ENCODE measurements around the gene SNRNP27.

Gene SNRNP27

DNA sequence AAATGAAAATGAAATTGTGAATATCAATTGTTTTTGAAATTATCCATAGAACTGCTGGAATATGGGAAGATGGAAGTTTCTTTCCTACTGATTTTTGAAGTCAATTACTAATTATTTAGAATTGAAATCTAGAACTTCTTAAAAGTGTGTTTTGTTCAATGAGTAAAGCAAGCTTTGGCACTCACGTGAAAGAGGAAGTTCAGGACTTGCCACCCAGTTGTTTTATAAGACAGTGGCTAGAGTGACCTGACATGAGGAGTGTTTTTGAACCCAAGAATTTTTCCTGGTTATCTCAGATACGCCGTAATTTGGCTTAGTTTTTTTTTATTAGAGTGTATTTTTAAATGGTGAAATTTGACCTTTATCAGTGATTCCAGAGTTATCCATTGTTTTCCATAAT, 24.6 kb downstream of the SNRNP27 start:
- Histone ChIP-seq H3K27me3 (ENCODE audit: control insufficient read depth, insufficient read depth, low read length) (no peaks in the 10 kb centered on the region), H3K9ac (ENCODE audit: low read depth, low read length) (no peak overlapping the region), H3K4me3 (ENCODE audit: low read length) (no peak overlapping the region), H3K9me3 (replicated peaks; ENCODE audit: low read length) (no peaks in the 10 kb centered on the region), H3K36me3 (ENCODE audit: insufficient read depth, low read length) (no peaks in the 10 kb centered on the region), H3K4me2 (ENCODE audit: low read length) (peak overlapping the region; percentile 59), H3K4me1 (ENCODE audit: control insufficient read depth, insufficient read depth, low read length) (peaks cover 22% of the 10 kb centered on the region)

DNA sequence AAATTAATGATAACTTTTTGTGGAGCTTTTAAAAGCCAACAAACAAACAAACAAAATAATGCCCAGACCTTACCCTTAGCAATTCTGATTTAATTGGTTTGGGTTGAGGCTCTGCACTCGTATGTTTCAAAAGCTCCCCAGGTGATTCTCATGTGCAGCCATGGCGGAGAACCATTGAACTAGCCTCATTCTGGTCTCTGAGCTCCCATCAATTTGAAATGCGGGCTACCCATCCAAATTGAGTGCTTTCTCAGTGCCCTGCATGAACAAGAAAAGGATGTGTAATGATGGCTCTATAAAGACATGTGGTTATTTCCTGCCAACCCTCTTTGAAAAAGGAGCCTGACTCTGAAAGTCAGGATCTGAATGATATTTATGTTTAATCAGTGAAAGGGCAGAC, 29.4 kb downstream of the SNRNP27 start:
- Histone ChIP-seq H3K4me2 (ENCODE audit: low read length) (no peak overlapping the region), H3K4me3 (ENCODE audit: low read length) (no peak overlapping the region), H3K4me1 (ENCODE audit: control insufficient read depth, insufficient read depth, low read length) (peaks cover 4% of the 10 kb centered on the region), H3K9ac (ENCODE audit: low read depth, low read length) (no peak overlapping the region), H3K27me3 (ENCODE audit: control insufficient read depth, insufficient read depth, low read length) (no peaks in the 10 kb centered on the region), H3K36me3 (ENCODE audit: insufficient read depth, low read length) (no peaks in the 10 kb centered on the region), H3K9me3 (replicated peaks; ENCODE audit: low read length) (no peaks in the 10 kb centered on the region)

DNA sequence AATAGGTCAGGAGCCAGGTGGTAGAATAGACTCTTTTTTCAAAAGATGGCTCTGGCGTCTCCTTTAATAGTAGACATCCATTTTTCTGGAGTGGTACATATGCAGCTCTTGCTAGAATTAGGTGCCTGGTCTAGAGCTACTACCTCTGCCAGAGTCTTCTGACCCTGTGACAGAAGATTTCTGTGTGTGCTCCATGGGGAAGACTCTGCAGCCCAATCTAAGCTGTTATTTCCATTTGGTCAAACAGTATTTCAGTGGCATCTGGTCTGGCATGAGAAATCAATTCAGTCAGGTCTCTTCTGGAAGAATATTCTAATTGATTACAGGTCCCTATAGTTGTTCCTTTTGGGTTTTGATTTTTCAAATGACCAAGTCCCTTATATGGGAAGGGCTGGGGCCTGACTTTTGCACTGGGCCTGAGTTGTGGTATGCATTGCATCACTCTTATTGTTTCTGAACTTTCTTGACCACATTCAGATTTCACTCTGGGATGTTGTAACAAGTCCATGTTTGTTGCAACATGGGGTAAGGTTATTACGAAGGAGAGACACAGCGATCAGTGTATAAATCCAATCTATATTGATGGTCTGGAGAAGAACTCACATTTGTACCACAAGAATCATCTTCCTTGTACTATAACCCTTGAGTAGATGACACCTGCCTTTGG, 33.2 kb downstream of the SNRNP27 start:
- Histone ChIP-seq H3K4me2 (ENCODE audit: low read length) (no peak overlapping the region), H3K9me3 (replicated peaks; ENCODE audit: low read length) (no peaks in the 10 kb centered on the region), H3K27me3 (ENCODE audit: control insufficient read depth, insufficient read depth, low read length) (no peaks in the 10 kb centered on the region), H3K4me3 (ENCODE audit: low read length) (no peak overlapping the region), H3K36me3 (ENCODE audit: insufficient read depth, low read length) (no peaks in the 10 kb centered on the region), H3K9ac (ENCODE audit: low read depth, low read length) (no peak overlapping the region), H3K4me1 (ENCODE audit: control insufficient read depth, insufficient read depth, low read length) (peaks cover 5% of the 10 kb centered on the region)

DNA sequence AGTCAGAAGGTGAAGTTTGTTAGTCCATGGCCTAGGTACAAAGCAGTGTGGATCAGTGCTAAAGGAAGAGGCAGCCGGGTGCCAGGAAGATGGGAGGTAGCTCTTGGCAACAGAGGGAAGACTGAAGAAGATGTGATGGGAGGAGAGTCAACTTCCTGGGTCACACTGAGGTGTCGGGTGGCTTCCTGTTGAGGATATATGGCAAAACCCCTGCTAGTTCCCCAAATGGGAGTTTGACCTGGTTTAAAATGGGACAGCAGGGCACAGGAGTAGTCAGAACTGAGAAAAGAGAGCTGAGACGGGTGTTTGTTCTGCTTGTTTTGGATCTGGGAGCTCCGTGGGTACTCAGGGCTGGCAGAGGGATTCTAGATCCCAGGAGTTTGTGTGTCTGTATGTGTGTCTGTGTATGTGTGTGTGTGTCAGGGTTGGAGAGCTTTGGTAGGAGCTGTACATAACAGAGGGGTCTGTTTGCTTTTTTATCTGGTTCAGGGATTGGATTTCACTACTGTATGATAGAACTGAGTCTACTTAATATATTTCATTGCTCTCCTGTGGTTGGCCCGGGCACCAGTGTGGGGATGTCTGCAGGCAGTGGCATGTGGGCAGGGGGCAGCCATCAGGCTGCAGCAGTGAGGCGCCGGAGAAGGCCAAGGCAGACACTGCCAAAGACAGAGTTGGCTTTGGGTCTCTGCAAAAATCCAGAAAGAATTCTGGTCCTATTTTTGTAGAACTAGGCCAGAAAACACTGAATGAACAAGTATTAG, 38.3 kb downstream of the SNRNP27 start:
- Histone ChIP-seq H3K27me3 (ENCODE audit: control insufficient read depth, insufficient read depth, low read length) (no peaks in the 10 kb centered on the region), H3K9me3 (replicated peaks; ENCODE audit: low read length) (no peaks in the 10 kb centered on the region), H3K36me3 (ENCODE audit: insufficient read depth, low read length) (peaks cover 12% of the 10 kb centered on the region), H3K4me1 (ENCODE audit: control insufficient read depth, insufficient read depth, low read length) (peaks cover 36% of the 10 kb centered on the region), H3K9ac (ENCODE audit: low read depth, low read length) (peak overlapping the region; percentile 26), H3K4me3 (ENCODE audit: low read length) (no peak overlapping the region), H3K4me2 (ENCODE audit: low read length) (no peak overlapping the region)

DNA sequence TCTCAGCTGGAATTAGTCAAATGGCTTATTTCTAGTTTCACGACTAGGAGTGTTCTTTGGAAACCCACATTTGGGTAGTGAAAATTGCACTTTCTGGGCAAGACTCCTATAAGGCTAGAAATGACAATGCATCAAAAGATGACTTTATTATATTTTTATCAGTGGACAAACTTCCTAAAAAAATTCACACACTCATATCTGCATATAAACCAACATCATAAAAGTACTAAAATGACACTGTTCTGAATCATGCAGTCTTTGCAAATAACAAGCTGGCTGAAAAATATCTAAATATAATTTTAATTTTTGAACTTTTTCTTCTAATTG, 38.8 kb downstream of the SNRNP27 start:
- Histone ChIP-seq H3K4me2 (ENCODE audit: low read length) (no peak overlapping the region), H3K27me3 (ENCODE audit: control insufficient read depth, insufficient read depth, low read length) (no peaks in the 10 kb centered on the region), H3K9me3 (replicated peaks; ENCODE audit: low read length) (no peaks in the 10 kb centered on the region), H3K4me3 (ENCODE audit: low read length) (no peak overlapping the region), H3K4me1 (ENCODE audit: control insufficient read depth, insufficient read depth, low read length) (peaks cover 37% of the 10 kb centered on the region), H3K9ac (ENCODE audit: low read depth, low read length) (no peak overlapping the region), H3K36me3 (ENCODE audit: insufficient read depth, low read length) (peaks cover 16% of the 10 kb centered on the region)

DNA sequence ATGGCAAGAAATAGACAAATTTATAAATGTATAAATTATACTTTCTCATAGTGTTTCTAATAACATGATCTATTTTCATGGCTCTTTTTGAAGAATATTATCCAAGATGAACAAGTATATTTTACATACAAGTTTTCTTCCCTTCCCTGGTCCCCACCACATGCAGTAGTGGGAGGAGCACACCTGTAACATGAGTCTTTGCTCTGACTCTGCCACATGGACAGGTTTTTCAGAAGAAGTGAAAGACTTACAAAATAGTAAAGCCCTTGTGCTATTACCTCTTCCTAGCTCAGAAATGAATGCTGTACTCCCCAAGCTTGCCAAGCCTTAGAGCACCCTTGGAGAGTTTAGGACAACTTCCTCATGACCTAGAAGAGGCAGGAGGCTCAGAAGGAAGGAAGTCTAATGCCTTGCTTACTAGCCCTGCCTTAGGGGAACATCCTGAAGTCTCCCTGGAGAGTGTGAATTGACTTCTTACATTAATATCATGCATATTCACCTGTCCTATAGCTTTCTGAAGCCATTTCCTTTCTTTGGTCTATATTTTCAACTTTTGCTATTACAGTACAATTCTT, 39.6 kb downstream of the SNRNP27 start:
- Histone ChIP-seq H3K4me2 (ENCODE audit: low read length) (no peak overlapping the region), H3K4me3 (ENCODE audit: low read length) (no peak overlapping the region), H3K9ac (ENCODE audit: low read depth, low read length) (no peak overlapping the region), H3K36me3 (ENCODE audit: insufficient read depth, low read length) (peaks cover 23% of the 10 kb centered on the region), H3K4me1 (ENCODE audit: control insufficient read depth, insufficient read depth, low read length) (peaks cover 37% of the 10 kb centered on the region), H3K27me3 (ENCODE audit: control insufficient read depth, insufficient read depth, low read length) (no peaks in the 10 kb centered on the region), H3K9me3 (replicated peaks; ENCODE audit: low read length) (no peaks in the 10 kb centered on the region)

DNA sequence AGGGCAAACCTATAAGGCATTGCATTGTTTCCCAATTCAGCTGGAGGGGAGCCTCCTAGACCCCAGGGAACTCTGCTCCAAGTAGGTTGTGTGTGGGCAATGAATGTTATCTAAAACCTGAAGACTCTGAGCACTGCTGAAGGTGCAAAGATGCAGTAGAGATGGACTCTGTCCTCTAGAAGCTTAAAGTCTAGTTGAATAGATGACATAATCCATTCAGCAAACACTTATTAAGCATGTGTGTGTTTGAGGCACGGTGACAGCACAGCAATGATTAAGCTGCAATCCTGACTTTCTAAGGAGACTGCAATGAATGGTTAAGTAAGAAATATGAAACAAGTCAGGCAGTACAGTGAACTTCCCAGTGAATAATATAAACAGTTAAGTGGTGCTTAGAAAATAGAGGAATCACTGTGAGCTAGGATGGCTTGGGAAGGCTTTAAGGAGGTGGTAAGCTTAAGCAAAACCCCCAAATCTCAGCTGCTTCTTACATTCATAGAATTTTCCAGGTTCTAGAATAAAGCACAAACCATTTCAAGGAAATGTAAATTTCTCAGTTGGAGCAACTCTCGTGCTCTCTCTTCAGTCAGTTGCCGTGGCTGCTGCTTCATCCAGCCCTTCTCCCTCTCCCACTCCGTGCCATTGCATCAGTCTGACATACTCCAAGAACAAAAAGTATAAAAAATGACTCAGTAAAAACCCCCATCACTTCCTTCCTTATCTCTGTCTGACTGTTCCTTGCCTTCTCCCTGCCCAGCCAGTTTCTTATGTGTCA, 40.3 kb downstream of the SNRNP27 start:
- H3K36me3 ChIP-seq (ENCODE audit: insufficient read depth, low read length) = peaks cover 28% of the 10 kb centered on the region
- no peaks in the 10 kb centered on the region for H3K27me3 ChIP-seq (ENCODE audit: control insufficient read depth, insufficient read depth, low read length)
- H3K9me3 ChIP-seq (replicated peaks; ENCODE audit: low read length) = no peaks in the 10 kb centered on the region
- peak overlapping the region; percentile 54 for H3K9ac ChIP-seq (ENCODE audit: low read depth, low read length)
- H3K4me3 ChIP-seq (ENCODE audit: low read length) = no peak overlapping the region
- peak overlapping the region; percentile 69 for H3K4me2 ChIP-seq (ENCODE audit: low read length)
- H3K4me1 ChIP-seq (ENCODE audit: control insufficient read depth, insufficient read depth, low read length) = peaks cover 37% of the 10 kb centered on the region

DNA sequence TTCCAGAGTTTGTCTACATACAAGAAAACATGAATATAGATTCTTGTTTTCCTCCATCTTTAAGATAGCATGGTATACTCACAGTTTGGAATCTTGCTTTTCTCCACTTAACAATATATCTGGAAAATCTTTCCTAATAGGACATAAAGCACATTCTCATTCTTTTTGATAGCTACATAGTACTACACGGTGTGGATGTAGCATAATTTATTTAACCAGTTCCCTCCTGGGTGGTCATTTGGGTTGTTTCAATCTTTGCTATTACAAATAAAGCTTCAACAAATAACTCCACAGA, 40.8 kb downstream of the SNRNP27 start:
- no peaks in the 10 kb centered on the region for H3K27me3 ChIP-seq (ENCODE audit: control insufficient read depth, insufficient read depth, low read length)
- H3K9me3 ChIP-seq (replicated peaks; ENCODE audit: low read length) = no peaks in the 10 kb centered on the region
- H3K4me2 ChIP-seq (ENCODE audit: low read length) = peak overlapping the region; percentile 69
- peaks cover 28% of the 10 kb centered on the region for H3K36me3 ChIP-seq (ENCODE audit: insufficient read depth, low read length)
- peak overlapping the region; percentile 54 for H3K9ac ChIP-seq (ENCODE audit: low read depth, low read length)
- H3K4me3 ChIP-seq (ENCODE audit: low read length) = no peak overlapping the region
- peaks cover 37% of the 10 kb centered on the region for H3K4me1 ChIP-seq (ENCODE audit: control insufficient read depth, insufficient read depth, low read length)

DNA sequence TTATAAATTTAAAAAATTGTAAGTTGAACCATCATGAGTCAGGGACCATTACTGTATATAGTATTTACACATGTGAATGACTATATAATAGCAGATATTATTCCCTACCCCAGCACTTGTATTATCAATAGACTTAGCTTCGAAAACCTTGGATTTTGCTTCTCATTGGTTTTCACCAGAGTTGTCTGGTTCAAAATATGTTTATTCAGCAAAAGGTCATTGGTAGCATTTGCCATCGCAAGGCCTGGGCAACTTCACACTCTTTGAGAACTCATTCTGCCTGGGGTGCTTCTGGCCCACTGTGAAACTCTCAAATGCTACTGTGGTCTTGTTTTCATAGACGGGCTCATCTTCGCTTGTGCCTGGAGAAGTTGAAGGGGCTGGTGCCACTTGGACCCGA, 41.3 kb downstream of the SNRNP27 start:
- no peaks in the 10 kb centered on the region for H3K9me3 ChIP-seq (replicated peaks; ENCODE audit: low read length)
- H3K9ac ChIP-seq (ENCODE audit: low read depth, low read length) = no peak overlapping the region
- H3K36me3 ChIP-seq (ENCODE audit: insufficient read depth, low read length) = peaks cover 28% of the 10 kb centered on the region
- no peaks in the 10 kb centered on the region for H3K27me3 ChIP-seq (ENCODE audit: control insufficient read depth, insufficient read depth, low read length)
- H3K4me3 ChIP-seq (ENCODE audit: low read length) = no peak overlapping the region
- no peak overlapping the region for H3K4me2 ChIP-seq (ENCODE audit: low read length)
- H3K4me1 ChIP-seq (ENCODE audit: control insufficient read depth, insufficient read depth, low read length) = peaks cover 37% of the 10 kb centered on the region

DNA sequence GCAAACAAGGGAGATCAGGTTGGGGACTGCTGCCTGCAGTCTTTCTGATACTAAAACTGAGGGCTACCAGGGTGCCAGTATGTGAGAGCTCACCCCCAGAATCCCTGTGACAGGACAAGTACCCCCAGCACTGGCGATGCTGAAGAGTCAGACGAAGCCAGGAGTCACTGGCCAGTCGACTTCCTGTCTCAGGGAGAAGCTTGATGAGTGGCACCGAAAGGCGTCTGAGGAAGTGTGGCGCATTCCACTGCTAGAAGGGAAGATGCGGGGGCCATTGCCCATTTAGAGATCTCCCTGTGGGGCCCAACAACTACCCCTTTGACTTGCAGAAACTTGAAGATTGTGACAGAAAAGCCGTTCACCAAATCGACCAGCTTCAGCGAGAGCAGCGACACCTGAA, 43.1 kb downstream of the SNRNP27 start:
- Histone ChIP-seq H3K36me3 (ENCODE audit: insufficient read depth, low read length) (peaks cover 28% of the 10 kb centered on the region), H3K27me3 (ENCODE audit: control insufficient read depth, insufficient read depth, low read length) (no peaks in the 10 kb centered on the region), H3K4me1 (ENCODE audit: control insufficient read depth, insufficient read depth, low read length) (peaks cover 33% of the 10 kb centered on the region), H3K9me3 (replicated peaks; ENCODE audit: low read length) (no peaks in the 10 kb centered on the region), H3K4me3 (ENCODE audit: low read length) (no peak overlapping the region), H3K9ac (ENCODE audit: low read depth, low read length) (no peak overlapping the region), H3K4me2 (ENCODE audit: low read length) (no peak overlapping the region)

DNA sequence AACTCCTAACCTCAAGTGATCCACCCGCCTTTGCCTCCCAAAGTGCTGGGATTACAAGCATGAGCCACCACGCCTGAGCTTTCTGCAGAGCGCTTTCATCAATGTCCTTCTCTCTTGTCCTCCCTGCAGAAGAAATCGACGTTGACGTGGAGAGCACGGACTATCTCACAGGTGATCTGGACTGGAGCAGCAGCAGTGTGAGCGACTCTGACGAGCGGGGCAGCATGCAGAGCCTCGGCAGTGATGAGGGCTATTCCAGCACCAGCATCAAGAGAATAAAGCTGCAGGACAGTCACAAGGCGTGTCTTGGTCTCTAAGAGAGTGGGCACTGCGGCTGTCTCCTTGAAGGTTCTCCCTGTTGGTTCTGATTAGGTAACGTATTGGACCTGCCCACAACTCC, 44.2 kb downstream of the SNRNP27 start:
- Histone ChIP-seq H3K9ac (ENCODE audit: low read depth, low read length) (no peak overlapping the region), H3K9me3 (replicated peaks; ENCODE audit: low read length) (no peaks in the 10 kb centered on the region), H3K4me3 (ENCODE audit: low read length) (no peak overlapping the region), H3K4me2 (ENCODE audit: low read length) (no peak overlapping the region), H3K36me3 (ENCODE audit: insufficient read depth, low read length) (peaks cover 28% of the 10 kb centered on the region), H3K4me1 (ENCODE audit: control insufficient read depth, insufficient read depth, low read length) (peaks cover 24% of the 10 kb centered on the region), H3K27me3 (ENCODE audit: control insufficient read depth, insufficient read depth, low read length) (no peaks in the 10 kb centered on the region)
